Activated CD8-positive, alpha-beta memory T cell treated with anti-CD3 and anti-CD28 coated beads, Interleukin-2, amount 50 U/mL, for 1 hour (primary cell): ENCODE measurements around the gene IL1RN.

Source experiments
- DNase-seq: peaks from one replicate; pipeline ENCODE4 v3.0.0-alpha.2; 2020; ENCODE audit errors: extremely low read depth

Gene IL1RN

DNA sequence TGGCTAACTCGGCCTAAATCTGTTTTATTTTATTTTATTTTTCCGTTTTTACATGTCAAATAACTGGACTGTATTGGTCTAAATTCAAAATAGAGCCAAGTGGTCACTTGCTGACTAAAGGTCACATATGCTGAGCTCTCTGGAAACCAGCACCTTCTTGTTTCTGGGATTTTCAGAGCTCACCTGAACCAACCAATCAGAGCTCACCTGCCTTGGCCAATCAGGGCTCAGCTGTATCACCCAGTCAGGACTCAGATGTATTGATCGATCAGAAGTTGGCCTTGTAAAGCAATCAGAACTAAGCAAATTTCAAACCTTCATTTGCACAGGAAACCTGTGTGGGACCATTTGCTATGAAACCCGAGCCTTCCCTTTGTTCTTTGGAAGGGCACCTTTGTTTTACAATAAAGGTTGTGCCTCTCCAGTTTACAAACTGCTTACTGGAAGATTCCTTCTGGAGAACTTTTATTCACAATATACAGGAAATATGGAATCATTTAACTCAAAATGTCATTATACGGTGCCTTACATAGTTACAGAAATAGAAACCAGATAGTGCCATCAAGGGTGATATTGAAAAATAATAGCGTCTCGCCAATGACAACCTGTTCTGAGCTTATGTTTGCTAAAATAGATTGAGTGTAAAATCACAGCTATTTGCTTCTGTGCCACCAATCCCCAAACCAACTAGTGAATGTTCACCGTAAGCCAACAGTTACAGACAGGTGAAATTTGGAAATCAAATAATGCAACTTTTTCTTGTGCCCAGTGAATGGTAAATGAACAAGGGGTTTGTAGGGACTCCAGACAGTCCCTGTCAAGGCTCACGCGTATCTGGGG, 29.1 kb downstream of the IL1RN start:
- no peak for DNase-seq

DNA sequence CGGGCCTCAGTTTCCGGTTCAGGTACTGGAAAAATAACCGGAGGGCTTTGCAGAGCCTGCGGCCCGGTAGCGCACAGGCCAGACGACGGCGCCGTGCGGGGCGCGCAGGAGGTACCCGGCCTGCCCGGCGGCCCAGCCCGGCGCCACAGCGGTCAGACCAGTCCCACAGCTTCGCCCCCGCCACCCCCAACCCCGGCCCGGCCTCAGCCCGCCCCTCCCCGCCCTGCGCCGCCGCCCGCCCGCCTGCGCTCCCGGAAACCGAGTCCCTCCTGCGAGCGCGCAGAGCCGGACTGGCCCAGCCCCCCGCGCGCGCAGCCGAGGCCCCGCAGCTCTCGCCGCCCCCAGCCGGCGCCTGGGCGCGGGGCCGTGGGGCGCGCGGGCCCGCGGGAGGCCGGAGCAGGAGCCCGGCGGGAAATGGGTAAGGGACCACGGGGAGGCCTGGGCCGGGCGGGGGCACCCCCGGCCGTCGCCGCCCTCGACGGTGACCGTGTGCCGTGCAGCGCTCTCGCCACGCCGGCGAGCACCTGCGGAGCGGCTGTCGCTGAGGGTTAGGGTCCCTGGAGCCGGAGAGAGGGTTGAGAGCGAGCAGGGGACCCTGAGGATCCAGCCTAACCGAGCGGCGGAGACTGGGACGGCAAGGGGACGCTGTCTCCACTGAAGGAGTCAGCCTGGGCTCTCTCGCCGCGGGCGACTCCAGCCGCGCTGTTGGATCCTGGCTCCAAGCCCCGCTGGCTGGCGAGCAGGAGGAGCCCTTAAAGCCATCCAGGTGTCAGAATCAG, 29.9 kb downstream of the IL1RN start:
- no peak for DNase-seq

DNA sequence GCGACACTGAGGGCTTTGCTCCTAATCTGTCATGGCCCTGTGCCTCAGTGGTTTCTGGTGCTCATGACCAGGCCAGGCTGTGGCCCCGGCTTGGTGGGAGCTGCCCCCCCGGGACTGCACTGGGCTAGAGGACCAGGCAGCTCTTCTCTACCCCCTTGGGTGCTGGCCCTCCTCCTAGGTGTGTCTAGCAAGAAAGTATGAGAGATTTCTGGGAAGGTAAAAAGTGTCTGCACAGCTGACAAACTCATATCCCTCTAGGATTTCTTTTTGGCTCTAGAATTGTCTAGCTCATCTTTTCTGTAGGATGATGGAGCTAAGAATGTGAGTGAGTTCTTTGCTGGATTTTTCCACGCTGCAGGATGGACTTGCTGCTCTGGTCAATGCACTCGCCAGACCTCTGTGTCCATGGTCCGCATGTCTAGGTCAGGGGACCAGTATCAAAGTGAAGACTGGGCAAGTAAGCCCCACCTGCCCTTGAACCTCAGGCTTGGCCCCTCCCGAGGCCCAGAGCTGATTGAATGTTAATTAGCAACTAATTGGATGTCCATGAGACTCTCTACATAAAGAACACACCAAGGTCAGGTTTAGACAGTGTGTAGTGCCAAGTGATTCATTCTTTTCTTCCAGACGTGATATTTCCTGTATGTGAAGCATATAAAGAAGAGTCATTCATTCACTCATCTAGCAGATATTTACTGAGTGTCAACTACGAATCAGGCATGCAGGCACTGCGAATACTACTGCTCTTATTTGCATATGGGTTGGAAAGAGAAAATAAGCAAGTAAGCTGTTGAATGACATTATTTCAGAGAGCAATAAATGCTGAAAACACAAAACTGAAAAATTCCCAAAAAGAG, 30.7 kb downstream of the IL1RN start:
- no peak for DNase-seq

DNA sequence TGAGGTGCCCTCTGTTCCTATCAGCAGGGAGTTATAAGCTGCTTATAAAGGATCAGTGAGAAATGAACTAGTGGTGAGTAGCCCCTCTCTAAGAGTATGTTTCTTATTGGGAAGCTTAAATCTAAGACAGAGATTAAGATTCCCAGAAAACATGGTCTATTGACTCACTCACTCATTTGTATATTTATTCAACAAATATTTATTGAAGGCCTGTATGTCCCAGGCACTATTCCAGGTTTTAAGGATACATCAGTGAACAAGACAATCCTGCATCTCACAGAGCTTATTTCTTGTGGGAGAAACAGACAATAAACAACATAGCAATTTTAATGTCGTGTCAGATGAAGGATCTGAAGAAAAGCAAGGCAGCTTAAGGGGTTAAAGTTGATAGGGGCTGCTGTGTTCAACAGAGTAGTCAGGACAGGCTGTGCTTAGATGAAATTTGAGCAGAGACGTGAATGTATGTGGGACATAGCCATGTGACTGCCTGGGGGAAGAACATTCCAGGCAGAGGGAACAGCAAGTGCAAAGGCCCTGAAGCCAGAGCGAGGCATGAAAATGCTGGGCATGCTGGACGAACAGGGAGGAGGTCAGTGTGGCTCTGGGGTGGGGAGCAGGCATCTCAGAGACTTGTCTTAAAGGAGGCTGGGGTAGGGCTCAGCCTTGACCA, 31.6 kb downstream of the IL1RN start:
- no peak for DNase-seq

DNA sequence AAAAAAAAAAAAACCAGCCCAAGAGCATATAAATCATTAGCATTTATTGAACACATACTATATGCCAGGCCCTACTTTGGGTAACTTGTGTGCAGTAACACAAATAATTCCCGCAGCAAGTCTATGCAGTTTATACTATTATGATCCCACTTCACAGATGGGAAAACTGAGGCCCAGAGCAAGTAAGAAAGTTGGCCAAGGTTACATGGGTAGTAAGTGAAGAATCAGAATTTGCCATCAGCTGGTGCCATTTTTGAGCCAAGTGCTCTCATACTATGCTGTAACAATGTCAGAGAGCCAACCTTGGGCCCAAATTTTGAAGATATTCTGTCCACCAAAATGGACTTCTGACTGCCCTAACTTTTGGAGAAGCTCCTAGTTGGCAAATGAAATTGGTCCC, 32.9 kb downstream of the IL1RN start:
- DNase-seq, result no peak

DNA sequence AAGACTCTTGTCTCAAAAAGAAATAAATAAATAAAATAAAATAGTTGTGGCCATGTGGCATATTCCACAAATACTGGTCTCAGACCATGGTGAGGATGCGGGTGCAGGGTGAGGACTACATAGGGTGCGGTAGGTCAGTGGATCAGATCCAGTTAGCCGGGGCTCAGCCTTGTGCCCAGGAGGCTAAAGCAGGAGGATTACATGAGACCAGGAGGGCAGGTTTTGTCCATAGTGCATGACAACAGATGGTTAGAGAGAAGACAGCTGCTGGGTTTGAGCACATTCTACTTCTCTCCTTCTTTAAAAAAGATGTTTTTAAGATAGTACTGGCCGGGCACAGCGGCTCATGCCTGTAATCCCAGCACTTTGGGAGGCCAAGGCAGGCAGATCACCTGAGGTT, 33.6 kb downstream of the IL1RN start:
- no peak for DNase-seq

DNA sequence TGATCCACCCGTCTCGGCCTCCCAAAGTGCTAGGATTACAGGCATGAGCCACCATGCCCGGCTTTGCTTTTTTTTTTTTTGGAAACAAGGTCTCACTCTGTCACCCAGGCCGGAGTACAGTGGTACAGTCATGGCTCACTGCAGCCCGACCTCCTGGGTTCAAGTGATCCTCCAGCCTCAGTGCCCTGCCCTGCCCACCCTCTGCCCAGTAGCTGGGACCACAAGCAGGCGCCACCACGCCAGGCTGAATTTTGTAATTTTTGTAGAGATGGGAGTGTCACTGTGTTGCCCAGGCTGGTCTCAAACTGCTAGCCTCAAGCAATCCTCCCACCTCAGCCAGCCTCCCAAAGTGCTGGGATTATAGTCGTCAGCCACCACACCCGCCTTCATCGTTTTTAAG, 34.8 kb downstream of the IL1RN start:
- no peak for DNase-seq

DNA sequence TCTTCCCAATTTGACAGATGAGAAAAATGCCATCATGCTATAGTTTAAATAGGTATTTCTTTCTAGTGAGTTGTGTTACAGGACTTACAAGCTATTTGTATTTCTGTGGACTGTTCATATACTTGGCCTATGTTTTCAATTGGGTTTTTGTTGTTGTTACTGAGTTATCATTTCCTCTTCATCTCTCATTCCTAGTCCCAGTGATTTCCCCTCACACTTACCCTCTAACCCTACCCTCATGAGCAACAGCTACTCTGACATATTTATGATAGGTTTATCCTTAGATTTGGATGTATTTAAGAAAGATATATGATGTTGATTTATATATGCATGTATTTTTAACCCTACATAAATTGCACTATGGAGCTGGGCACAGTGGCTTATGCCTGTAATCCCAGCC, 35.5 kb downstream of the IL1RN start:
- DNase-seq, result no peak

DNA sequence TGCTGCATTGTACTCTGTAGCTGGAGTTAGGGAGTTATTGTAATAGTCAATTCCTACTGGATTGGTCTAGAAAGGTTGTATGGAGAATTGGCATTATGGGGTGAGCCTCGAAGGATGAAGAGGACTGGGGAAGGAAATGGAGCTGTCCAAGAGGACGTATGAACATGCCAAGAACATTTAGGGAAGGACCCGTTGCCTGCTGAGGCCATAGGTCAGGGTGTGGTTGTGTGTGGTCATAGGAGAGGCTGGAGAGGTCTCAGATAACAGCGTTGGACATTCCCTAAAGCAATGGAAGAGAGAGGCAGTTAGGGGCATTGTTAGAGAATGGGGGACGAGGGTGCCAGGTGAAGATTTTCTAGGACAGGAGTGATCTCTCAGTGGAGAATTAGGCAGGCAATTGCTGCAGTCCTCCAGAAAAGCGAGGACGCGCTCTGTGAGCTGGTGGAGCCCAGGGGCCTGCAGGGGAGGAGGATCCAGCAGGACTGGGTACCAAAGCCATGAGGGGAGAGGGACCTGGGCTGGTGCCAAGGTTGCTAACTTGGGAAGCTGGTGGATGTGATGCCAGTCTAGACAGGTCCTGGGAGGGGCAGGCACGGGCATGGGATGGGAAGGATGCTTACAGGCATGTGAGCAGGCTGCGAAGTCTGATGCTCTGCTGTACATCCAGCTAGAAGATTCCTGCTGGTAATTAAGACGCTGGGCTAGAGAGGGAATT, 37.0 kb downstream of the IL1RN start:
- no peak for DNase-seq

DNA sequence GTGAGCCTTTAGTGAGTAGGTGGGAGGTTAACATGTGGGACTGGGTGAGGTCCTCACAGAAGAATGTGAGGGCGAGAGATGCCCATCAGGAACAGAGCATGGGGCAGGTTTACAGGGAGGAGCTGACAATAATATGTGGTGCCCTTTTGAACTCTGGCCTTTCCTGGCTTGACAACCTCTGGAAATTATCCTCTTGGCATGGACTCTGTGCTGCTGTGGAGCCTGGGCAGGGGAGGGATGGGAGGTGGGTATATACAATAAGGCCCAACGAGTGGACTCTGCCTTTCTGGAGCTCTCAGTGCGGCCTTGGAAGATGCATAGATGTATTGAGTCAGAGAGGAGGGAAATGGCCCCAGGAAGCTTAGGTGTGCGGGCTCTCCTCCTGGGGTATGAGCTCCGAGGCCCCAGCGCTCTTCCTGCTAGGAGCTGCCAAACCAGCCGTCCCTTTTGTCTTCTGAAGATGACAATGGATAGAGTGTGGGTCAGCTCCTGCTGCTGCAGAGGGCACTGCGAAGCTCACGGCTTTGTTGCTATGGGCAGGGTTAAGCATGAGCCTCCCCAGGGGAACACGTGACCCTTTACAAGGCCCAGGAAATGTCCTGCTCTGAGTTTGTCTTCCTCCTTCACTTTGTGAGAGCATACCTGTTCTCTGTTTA, 37.7 kb downstream of the IL1RN start:
- no peak for DNase-seq

DNA sequence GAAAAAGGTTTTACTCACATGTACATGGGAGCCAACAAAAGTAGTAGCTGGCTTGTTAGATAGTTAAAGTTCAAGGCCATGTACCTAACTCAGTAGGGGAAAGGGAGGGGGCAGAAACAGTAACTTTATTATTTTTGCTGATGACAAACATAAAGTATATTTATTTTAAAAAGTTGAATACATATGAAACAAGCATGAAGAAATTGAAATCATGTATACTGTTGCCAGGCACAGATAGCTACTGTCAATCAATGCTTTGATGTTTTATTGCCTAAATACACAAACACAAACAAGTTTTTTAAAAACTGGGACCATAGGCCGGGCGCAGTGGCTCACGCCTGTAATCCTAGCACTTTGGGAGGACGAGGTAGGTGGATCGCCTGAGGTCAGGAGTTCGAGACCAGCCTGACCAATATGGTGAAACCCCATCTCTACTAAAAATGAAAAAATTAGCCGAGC, 38.8 kb downstream of the IL1RN start:
- DNase-seq, result no peak

DNA sequence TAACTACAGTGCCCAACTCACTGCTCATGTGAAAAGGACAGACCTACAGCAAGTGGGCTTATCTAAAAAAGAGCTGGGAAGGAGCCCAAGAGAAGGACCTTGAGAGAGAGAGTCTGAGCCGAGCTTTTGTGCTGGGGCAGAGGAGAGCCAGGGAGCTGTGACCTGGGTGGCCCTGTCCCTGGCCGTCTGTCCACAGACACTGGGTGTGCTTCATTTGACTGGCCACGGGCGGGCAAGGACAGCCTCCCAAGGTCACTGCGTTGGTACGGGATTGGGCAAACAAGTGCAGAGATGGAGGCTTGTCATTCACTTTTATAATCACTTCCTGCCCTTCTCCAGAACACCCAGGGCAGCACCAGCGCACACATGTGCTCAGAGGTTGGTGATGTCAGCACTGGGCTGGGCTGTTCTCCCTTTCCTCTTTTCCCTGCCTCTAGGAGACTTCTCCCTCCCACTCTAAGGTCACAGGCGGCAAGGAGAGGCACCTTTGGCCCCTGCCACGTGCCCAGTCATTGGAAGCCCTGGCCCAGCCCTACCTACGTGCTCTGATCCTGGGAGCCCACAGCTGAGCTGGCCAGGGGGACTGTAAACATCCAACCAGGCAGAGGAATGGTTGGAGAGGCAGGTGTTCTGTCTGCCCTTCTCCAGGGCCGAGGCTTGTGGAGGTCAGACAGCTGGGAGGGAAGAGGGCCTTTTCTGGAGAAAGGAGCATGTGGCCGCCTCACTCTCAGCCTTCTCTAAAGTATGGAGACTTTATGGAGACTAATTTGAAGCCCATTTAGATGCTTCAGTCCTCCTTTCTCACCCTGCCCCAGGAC, 39.9 kb downstream of the IL1RN start:
- no peak for DNase-seq

DNA sequence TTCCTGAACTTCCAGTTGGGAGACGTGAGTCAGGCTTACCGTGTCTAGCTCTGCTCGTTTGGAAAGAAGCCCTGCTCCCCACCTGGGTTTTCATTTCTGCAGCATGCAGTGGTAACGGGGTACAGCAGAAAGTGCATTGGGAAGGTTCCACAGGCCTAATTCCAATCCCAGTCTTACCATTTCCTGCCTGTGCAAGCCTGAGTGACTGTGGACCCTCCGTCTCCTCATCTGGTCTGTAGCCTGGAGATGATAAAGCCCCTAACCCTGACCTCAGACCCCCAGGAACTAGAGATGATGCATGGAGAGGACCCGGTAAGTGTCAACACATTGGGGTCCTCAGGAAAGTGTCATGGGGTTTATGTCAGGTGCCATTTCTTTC, 40.6 kb downstream of the IL1RN start:
- no peak for DNase-seq

DNA sequence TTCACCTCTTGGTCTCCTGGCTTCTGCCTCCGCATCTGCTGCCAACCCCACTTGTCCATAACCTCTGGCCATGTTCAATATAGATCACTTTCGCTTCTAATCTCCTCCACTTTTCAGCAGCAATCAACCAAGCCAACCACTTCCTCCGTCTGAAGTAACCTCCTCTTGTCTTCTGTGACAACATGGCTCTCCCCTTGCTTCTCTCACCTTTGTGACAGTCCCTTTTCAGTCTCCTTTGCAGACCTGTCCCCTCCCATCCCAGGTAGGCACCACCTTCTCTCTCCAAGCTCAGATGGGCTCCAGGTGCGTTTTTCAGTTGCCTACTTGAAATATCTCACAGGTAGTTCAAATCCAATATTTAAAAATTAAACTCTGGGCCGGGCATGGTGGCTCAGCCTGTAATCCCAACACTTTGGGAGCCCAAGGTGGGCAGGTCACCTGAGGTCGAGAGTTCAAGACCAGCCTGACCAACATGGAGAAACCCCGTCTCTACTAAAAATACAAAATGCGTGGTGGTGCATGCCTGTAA, 41.7 kb downstream of the IL1RN start:
- DNase-seq, result no peak

DNA sequence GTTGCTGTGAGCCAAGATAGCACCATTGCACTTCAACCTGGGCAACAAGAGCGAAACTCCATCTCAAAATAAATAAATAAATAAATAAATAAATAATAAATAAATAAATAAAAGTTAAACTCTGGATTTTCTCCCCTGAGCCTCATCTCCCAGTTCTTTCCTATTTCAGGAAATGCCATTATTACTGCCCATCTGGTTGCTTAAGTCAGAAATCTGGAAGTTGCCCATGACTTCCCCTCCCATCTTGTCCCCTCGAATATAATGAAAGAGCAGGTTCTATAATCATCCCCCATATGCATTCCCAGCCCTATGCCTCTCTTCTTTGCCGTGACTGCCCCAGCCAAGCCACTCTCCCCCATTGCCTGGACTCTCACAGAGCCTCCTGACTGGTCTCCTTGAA, 42.2 kb downstream of the IL1RN start:
- no peak for DNase-seq

DNA sequence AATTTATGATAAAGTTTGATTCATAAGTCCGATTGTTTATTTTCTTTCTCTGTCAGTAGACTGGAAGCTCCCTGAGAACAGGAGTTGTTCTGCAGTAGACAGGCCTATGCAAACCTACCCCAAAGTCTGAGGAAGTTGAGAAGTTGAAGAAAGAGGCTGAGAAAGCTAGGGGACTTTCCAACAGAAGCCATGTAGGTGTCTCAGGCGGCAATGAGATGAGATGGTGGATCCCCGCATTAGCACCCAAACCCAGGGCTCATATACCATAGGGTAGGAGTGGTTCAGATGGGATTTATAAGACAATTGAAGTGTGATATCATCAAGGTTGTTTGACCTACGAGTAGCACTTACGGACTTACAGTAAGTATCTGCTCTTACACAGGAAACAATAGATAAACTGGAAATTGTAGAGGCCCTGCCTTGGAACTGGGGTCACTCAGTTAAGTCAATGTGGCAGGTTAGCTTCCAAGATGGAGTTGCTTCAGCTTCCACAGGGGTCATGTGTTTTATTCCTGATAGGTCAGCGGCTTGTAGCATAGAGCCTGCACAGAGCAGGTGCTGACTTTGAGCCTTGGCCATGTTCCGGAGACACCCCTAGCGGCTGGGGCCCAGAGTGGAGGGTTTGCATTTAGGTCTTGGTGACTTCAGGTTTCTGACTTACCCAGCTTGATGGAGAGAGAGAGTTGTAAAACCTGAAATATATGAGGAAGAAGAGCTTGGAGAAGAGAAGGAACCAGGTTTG, 44.1 kb downstream of the IL1RN start:
- DNase-seq, result no peak

DNA sequence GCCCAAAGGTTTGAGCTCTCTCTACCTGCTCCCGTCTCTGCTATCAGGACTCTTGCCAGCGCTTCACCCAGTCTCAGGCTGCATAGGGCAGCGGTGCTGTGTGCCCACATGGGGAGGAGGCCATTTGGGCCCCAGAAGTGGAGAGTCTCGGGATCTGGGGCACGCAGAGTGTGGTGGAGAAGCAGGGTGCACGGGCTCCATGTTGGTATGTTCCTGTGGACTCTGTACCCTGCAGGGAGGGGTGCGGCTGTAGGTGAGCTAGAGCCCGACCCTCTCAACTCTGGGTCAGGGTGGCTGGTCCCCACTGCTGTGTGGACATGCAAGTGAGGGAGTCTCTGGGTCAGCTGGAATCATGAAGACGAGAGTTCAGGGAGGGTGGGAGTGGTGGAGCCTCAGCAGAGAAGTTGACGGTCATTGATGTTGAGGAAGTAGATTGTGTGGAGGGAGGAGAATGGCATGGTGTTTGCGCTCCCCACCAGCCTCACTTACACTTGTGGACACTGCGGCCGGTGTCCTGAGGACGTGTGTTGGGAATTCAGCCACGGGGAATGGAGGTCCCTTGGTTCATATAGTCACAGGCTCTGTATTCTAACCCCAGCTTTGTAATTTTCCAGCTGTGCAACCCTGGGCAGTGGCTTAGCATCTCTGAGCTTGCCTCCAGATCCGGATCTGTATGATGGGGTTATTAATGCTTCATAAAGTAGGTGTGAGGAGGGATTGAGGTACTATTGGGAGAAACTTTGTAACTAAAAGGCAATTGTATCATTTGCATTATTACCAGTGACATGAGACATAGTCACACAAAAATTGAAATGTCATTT, 45.5 kb downstream of the IL1RN start:
- DNase-seq, result no peak
